ENCODE measurements around the gene NFATC4. TPM values are rescaled to one million over a fixed set of nuclear protein-coding genes. Genes with fewer than 3 reads are reported as not detected.
A peak's percentile ranks its signal among the peaks of the same experiment; 100 is the strongest.

NFATC4 gene
- total and polyA plus RNA-seq, 9 donors = 25.9 to 288 (median 157) TPM

GRCh38 chr14:24339284-24340151 lies 28.5 kb upstream of the NFATC4 start, which contains the start of gene RIPK3:
TSS of gene RIPK3 (minus strand) at chr14:24339991. CDS start at chr14:24339826, 165 bp downstream.
- H3K27me3 ChIP-seq = no peaks in the 10 kb centered on the region
- intact Hi-C loops (cut with DNase I) = loop anchor here in 1 of 4 donors (5.0 kb wide), 1 partner anchor 338 kb away; no protein-coding TSS in a partner anchor
- DNase-seq = no peak

GRCh38 chr14:24340606-24341005 lies 27.4 kb upstream of the NFATC4 start:
- no peaks in the 10 kb centered on the region for H3K4me1 ChIP-seq (ENCODE audit: insufficient read depth)
- H3K4me3 ChIP-seq = no peak overlapping the region
- no peak for TF ChIP-seq POLR2A (IDR thresholded peaks at IDR 0.05)
- no peak for TF ChIP-seq CTCF (IDR thresholded peaks at IDR 0.05)
- no peak for TF ChIP-seq EP300 (IDR thresholded peaks at IDR 0.05)
- WGBS, 3 donors = 64 to 91% (median 64%) methylated on average over 1 of the region's 1 CpG
- intact Hi-C loops (cut with DNase I) = no loop called here
- no peaks in the 10 kb centered on the region for H3K9me3 ChIP-seq
- H3K27me3 ChIP-seq = no peaks in the 10 kb centered on the region
- no peak for DNase-seq
- no peak overlapping the region for H3K27ac ChIP-seq
- no peaks in the 10 kb centered on the region for H3K36me3 ChIP-seq

More at GRCh38 chr14:24339284-24340151, 28.5 kb upstream of the NFATC4 start, which contains the start of gene RIPK3:
- WGBS, 3 donors = 28 to 37% (median 31%) methylated on average over 42 to 51 of the region's 51 CpGs
- H3K9me3 ChIP-seq = no peaks in the 10 kb centered on the region
- no peak within 1 kb of the TSS for H3K27ac ChIP-seq
- H3K36me3 ChIP-seq = no peaks in the 10 kb centered on the region
- peak within 1 kb of the TSS; percentile 28 for H3K4me3 ChIP-seq
- H3K4me1 ChIP-seq (ENCODE audit: insufficient read depth) = no peaks in the 10 kb centered on the region
- TF ChIP-seq POLR2A (IDR thresholded peaks at IDR 0.05) = no peak
- TF ChIP-seq CTCF (IDR thresholded peaks at IDR 0.05) = no peak
- no peak for TF ChIP-seq EP300 (IDR thresholded peaks at IDR 0.05)

GRCh38 chr14:24342889-24343288 lies 25.1 kb upstream of the NFATC4 start:
- no peak overlapping the region for H3K4me3 ChIP-seq
- no peaks in the 10 kb centered on the region for H3K4me1 ChIP-seq (ENCODE audit: insufficient read depth)
- TF ChIP-seq POLR2A (IDR thresholded peaks at IDR 0.05) = no peak
- H3K27me3 ChIP-seq = no peaks in the 10 kb centered on the region
- no peak overlapping the region for H3K27ac ChIP-seq
- 86 to 92% (median 91%) methylated on average over 4 of the region's 4 CpGs for WGBS, 3 donors
- no peaks in the 10 kb centered on the region for H3K36me3 ChIP-seq
- intact Hi-C loops (cut with DNase I) = no loop called here
- no peak for DNase-seq
- no peaks in the 10 kb centered on the region for H3K9me3 ChIP-seq

GRCh38 chr14:24343795-24344660 lies 24.0 kb upstream of the NFATC4 start:
- Histone ChIP-seq H3K4me1 (ENCODE audit: insufficient read depth) (no peaks in the 10 kb centered on the region), H3K36me3 (no peaks in the 10 kb centered on the region), H3K27ac (no peak overlapping the region), H3K9me3 (no peaks in the 10 kb centered on the region), H3K4me3 (no peak overlapping the region), H3K27me3 (no peaks in the 10 kb centered on the region)
- no peak for DNase-seq
- 61 to 70% (median 62%) methylated on average over 7 of the region's 7 CpGs for WGBS, 3 donors
- intact Hi-C loops (cut with DNase I) = no loop called here
- TF ChIP-seq CTCF (IDR thresholded peaks at IDR 0.05) (no peak), POLR2A (IDR thresholded peaks at IDR 0.05) (no peak), EP300 (IDR thresholded peaks at IDR 0.05) (no peak)
